OCI-LY3 (cell line): ENCODE results near the gene RSPO3.

Experiments used
- EZH2phosphoT487 ChIP-seq: fragments of 200-600 bp; shearing (Covaris generic); IDR thresholded peaks from 2 replicates; pipeline ENCODE4 v1.6.1; 2018; ENCODE audit warnings: antibody characterized with exemption, mixed run types, low read depth
- TF ChIP-seq, protein P1 (sequence below): fragments of 200-600, 300-600 bp; sonication (generic); IDR thresholded peaks from 2 replicates; pipeline ENCODE4 v1.5.1; 2014; ENCODE audit warnings: antibody characterized with exemption, low read length, low read depth

- TF ChIP-seq, protein P1, sequence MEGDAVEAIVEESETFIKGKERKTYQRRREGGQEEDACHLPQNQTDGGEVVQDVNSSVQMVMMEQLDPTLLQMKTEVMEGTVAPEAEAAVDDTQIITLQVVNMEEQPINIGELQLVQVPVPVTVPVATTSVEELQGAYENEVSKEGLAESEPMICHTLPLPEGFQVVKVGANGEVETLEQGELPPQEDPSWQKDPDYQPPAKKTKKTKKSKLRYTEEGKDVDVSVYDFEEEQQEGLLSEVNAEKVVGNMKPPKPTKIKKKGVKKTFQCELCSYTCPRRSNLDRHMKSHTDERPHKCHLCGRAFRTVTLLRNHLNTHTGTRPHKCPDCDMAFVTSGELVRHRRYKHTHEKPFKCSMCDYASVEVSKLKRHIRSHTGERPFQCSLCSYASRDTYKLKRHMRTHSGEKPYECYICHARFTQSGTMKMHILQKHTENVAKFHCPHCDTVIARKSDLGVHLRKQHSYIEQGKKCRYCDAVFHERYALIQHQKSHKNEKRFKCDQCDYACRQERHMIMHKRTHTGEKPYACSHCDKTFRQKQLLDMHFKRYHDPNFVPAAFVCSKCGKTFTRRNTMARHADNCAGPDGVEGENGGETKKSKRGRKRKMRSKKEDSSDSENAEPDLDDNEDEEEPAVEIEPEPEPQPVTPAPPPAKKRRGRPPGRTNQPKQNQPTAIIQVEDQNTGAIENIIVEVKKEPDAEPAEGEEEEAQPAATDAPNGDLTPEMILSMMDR = no peak
- TF ChIP-seq EZH2phosphoT487 = no peak
Measured at GRCh38 chr6:127085181-127085580, 33.3 kb upstream of the RSPO3 start.
